ENCODE measurements around the gene TAF3. TPM values are rescaled to one million over a fixed set of nuclear protein-coding genes. Genes with fewer than 3 reads are reported as not detected.
A peak's percentile ranks its signal among the peaks of the same experiment; 100 is the strongest.

Gene TAF3
- total and polyA plus RNA-seq, 8 donors = 7.0 to 10.4 (median 9.2) TPM

- Histone ChIP-seq H3K27ac (no peak overlapping the region), H3K27me3 (peaks cover 75 to 100% of the 10 kb centered on the region in 2 donors), H3K9me3 (no peaks in the 10 kb centered on the region), H3K4me1 (peaks cover 6 to 13% of the 10 kb centered on the region in 2 donors), H3K36me3 (no peaks in the 10 kb centered on the region), H3K4me3 (no peak overlapping the region)
- TF ChIP-seq CTCF (IDR thresholded peaks at IDR 0.05) = no peak
- ATAC-seq (no peak), DNase-seq (no peak)
- intact Hi-C loops (cut with DNase I) = no loop called here
These were observed 216.2 kb downstream of the TAF3 start for GRCh38 chr10:8034466-8035005.

GRCh38 chr10:8035006-8035640 lies 216.8 kb downstream of the TAF3 start:
- H3K27me3 ChIP-seq = peaks cover 79 to 100% of the 10 kb centered on the region in 2 donors
- H3K27ac ChIP-seq = no peak overlapping the region
- H3K4me3 ChIP-seq = no peak overlapping the region
- H3K36me3 ChIP-seq = no peaks in the 10 kb centered on the region
- intact Hi-C loops (cut with DNase I) = no loop called here
- DNase-seq (peak in 1 of 4 donors; percentile 61), ATAC-seq (no peak)
- H3K9me3 ChIP-seq = no peaks in the 10 kb centered on the region
- H3K4me1 ChIP-seq = peaks cover 6 to 13% of the 10 kb centered on the region in 2 donors
- TF ChIP-seq CTCF (IDR thresholded peaks at IDR 0.05) = no peak

- Histone ChIP-seq H3K27me3 (peaks cover 86 to 100% of the 10 kb centered on the region in 2 donors), H3K4me1 (peaks cover 6 to 13% of the 10 kb centered on the region in 2 donors), H3K27ac (no peak overlapping the region), H3K9me3 (no peaks in the 10 kb centered on the region), H3K4me3 (no peak overlapping the region), H3K36me3 (no peaks in the 10 kb centered on the region)
- ATAC-seq (no peak), DNase-seq (no peak)
- TF ChIP-seq CTCF (IDR thresholded peaks at IDR 0.05) = no peak
- intact Hi-C loops (cut with DNase I) = no loop called here
These were observed 217.6 kb downstream of the TAF3 start for GRCh38 chr10:8035641-8036470.

- ATAC-seq = no peak
- TF ChIP-seq CTCF (IDR thresholded peaks at IDR 0.05) = no peak
- no peak for DNase-seq
- H3K4me1 ChIP-seq = peaks cover 6 to 13% of the 10 kb centered on the region in 2 donors
- no peaks in the 10 kb centered on the region for H3K36me3 ChIP-seq
- H3K4me3 ChIP-seq = no peak overlapping the region
- no peak overlapping the region for H3K27ac ChIP-seq
- intact Hi-C loops (cut with DNase I) = no loop called here
- peaks cover 91 to 100% of the 10 kb centered on the region in 2 donors for H3K27me3 ChIP-seq
- no peaks in the 10 kb centered on the region for H3K9me3 ChIP-seq
These were observed 218.3 kb downstream of the TAF3 start for GRCh38 chr10:8036506-8037198.

All from left lung (tissue), 10 donors.